Mesodermal cell (in vitro differentiated cells): ENCODE results near the gene ARSG.
"Not testable (repeated sequence)": the region's sequence is repeated elsewhere in the genome, so short reads cannot be mapped to it uniquely, and the experiment has no call there.

Experiments used
- H3K27ac ChIP-seq: 2 replicates; pipeline ENCODE4 v1.7.0; 2013; ENCODE audit warnings: mild to moderate bottlenecking, low read depth, low read length, moderate library complexity; ENCODE audit not compliant: severe bottlenecking
- H3K36me3 ChIP-seq: 2 replicates; pipeline ENCODE4 v1.7.1; 2013; ENCODE audit warnings: mild to moderate bottlenecking, low read length, moderate library complexity; ENCODE audit not compliant: control insufficient read depth, insufficient read depth
- H3K4me1 ChIP-seq: one replicate; pipeline ENCODE4 v1.7.1; 2013; ENCODE audit warnings: mild to moderate bottlenecking, low read length; ENCODE audit not compliant: insufficient read depth, control insufficient read depth, poor library complexity, severe bottlenecking
- H3K4me3 ChIP-seq: 2 replicates; pipeline ENCODE4 v1.7.0; 2013; ENCODE audit warnings: low read length, control low read depth, mild to moderate bottlenecking; ENCODE audit not compliant: insufficient read depth, poor library complexity, severe bottlenecking; ENCODE audit errors: extremely low read depth
- H3K9me3 ChIP-seq: 2 replicates; pipeline ENCODE4 v1.7.1; 2013; ENCODE audit warnings: mild to moderate bottlenecking, low read length, moderate library complexity; ENCODE audit not compliant: control insufficient read depth
- WGBS, 2 experiments: methylation state at CpG; one replicate each; pipeline ENCODE4 v1.1.5; 2013; ENCODE audit warnings: missing lambda C conversion rate in 2 of 2; ENCODE audit not compliant: insufficient coverage in 2 of 2; 5-methylcytosine and 5-hydroxymethylcytosine counted together

The ARSG gene

GRCh38 chr17:68329331-68329730, 38.0 kb downstream of the ARSG start:
- Histone ChIP-seq H3K4me3 (no peak overlapping the region), H3K9me3 (peaks cover 6% of the 10 kb centered on the region), H3K36me3 (no peaks in the 10 kb centered on the region), H3K27ac (no peak overlapping the region), H3K4me1 (no peaks in the 10 kb centered on the region)
- 79 to 86% methylated on average over 5 to 6 of the region's 7 CpGs for WGBS, 2 experiments

GRCh38 chr17:68331932-68332331, 40.6 kb downstream of the ARSG start:
- not testable (repeated sequence) for H3K36me3 ChIP-seq, H3K4me3 ChIP-seq, H3K4me1 ChIP-seq, H3K27ac ChIP-seq, H3K9me3 ChIP-seq
- WGBS, 2 experiments: 90 to 93% methylated on average over 11 to 12 of the region's 12 CpGs

- 88 to 93% methylated on average over 8 to 9 of the region's 9 CpGs for WGBS, 2 experiments
- no peak overlapping the region for H3K27ac ChIP-seq
Measured at GRCh38 chr17:68334393-68334792, 43.1 kb downstream of the ARSG start.

GRCh38 chr17:68341482-68341881, 50.2 kb downstream of the ARSG start:
- no peaks in the 10 kb centered on the region for H3K4me1 ChIP-seq
- no peak overlapping the region for H3K4me3 ChIP-seq
- no peaks in the 10 kb centered on the region for H3K9me3 ChIP-seq
- 80 to 91% methylated on average over 2 to 4 of the region's 5 CpGs for WGBS, 2 experiments
- no peak overlapping the region for H3K27ac ChIP-seq
- H3K36me3 ChIP-seq: no peaks in the 10 kb centered on the region

More at GRCh38 chr17:68334393-68334792, 43.1 kb downstream of the ARSG start:
- Histone ChIP-seq H3K36me3 (no peaks in the 10 kb centered on the region), H3K4me3 (no peak overlapping the region), H3K9me3 (peaks cover 6% of the 10 kb centered on the region), H3K4me1 (no peaks in the 10 kb centered on the region)

GRCh38 chr17:68343976-68344375, 52.7 kb downstream of the ARSG start:
- Histone ChIP-seq H3K4me3 (no peak overlapping the region), H3K9me3 (no peaks in the 10 kb centered on the region), H3K4me1 (no peaks in the 10 kb centered on the region), H3K27ac (no peak overlapping the region), H3K36me3 (no peaks in the 10 kb centered on the region)
- WGBS, 2 experiments: 88 to 91% methylated on average over 4 to 5 of the region's 5 CpGs

- WGBS, 2 experiments: 85 to 97% methylated on average over 2 to 3 of the region's 4 CpGs
- H3K36me3 ChIP-seq: no peaks in the 10 kb centered on the region
- no peak overlapping the region for H3K27ac ChIP-seq
Measured at GRCh38 chr17:68344701-68345136, 53.4 kb downstream of the ARSG start.

GRCh38 chr17:68346448-68346847, 55.2 kb downstream of the ARSG start:
- Histone ChIP-seq H3K4me1 (no peaks in the 10 kb centered on the region), H3K9me3 (no peaks in the 10 kb centered on the region), H3K4me3 (no peak overlapping the region), H3K27ac (no peak overlapping the region), H3K36me3 (no peaks in the 10 kb centered on the region)
- 90 to 96% methylated on average over 11 to 13 of the region's 13 CpGs for WGBS, 2 experiments

More at GRCh38 chr17:68344701-68345136, 53.4 kb downstream of the ARSG start:
- Histone ChIP-seq H3K4me3 (no peak overlapping the region), H3K4me1 (no peaks in the 10 kb centered on the region), H3K9me3 (no peaks in the 10 kb centered on the region)

GRCh38 chr17:68347380-68347779, 56.1 kb downstream of the ARSG start:
- H3K4me3 ChIP-seq: no peak overlapping the region
- H3K4me1 ChIP-seq: no peaks in the 10 kb centered on the region
- no peaks in the 10 kb centered on the region for H3K36me3 ChIP-seq
- no peak overlapping the region for H3K27ac ChIP-seq
- no peaks in the 10 kb centered on the region for H3K9me3 ChIP-seq
- 94 to 95% methylated on average over 5 to 6 of the region's 6 CpGs for WGBS, 2 experiments

- no peaks in the 10 kb centered on the region for H3K4me1 ChIP-seq
- H3K9me3 ChIP-seq: no peaks in the 10 kb centered on the region
- no peak overlapping the region for H3K4me3 ChIP-seq
- no peaks in the 10 kb centered on the region for H3K36me3 ChIP-seq
- H3K27ac ChIP-seq: no peak overlapping the region
- 100% methylated on average over 1 of the region's 4 CpGs for WGBS, 2 experiments
Measured at GRCh38 chr17:68349157-68349556, 57.9 kb downstream of the ARSG start.

- Histone ChIP-seq H3K9me3 (no peaks in the 10 kb centered on the region), H3K27ac (no peak overlapping the region), H3K4me1 (no peaks in the 10 kb centered on the region), H3K4me3 (no peak overlapping the region), H3K36me3 (no peaks in the 10 kb centered on the region)
- WGBS, 2 experiments: 97% methylated on average over 6 of the region's 7 CpGs
Measured at GRCh38 chr17:68351395-68351794, 60.1 kb downstream of the ARSG start.

- Histone ChIP-seq H3K36me3 (no peaks in the 10 kb centered on the region), H3K27ac (no peak overlapping the region), H3K4me1 (no peaks in the 10 kb centered on the region), H3K9me3 (no peaks in the 10 kb centered on the region), H3K4me3 (no peak overlapping the region)
- WGBS, 2 experiments: 86 to 93% methylated on average over 2 of the region's 3 CpGs
Measured at GRCh38 chr17:68352041-68352440, 60.7 kb downstream of the ARSG start.
